GM23248 (cell line): Measurements from ENCODE around the gene PET100. TPM values are rescaled to one million over a fixed set of nuclear protein-coding genes. Genes with fewer than 3 reads are reported as not detected.

Experiments
- DNase-seq: peaks from one replicate; pipeline ENCODE4 v3.0.0-alpha.2; 2015
- H2AFZ ChIP-seq: fragments of 200-600 bp; sonication (generic); 2 replicates; pipeline ENCODE4 v1.6.1; 2016; ENCODE audit warnings: antibody characterized with exemption
- H3F3A ChIP-seq: fragments of 200-600 bp; sonication (generic); 2 replicates; pipeline ENCODE4 v1.6.1; 2016; ENCODE audit warnings: mild to moderate bottlenecking, antibody characterized with exemption, mixed run types; ENCODE audit not compliant: insufficient read depth
- H3K27ac ChIP-seq: fragments of 200-600 bp; sonication (generic); 2 replicates; pipeline ENCODE4 v1.5.1; 2016; ENCODE audit warnings: mild to moderate bottlenecking
- H3K27me3 ChIP-seq: fragments of 200-600 bp; sonication (generic); replicated peaks from 2 replicates; pipeline ENCODE4 v1.6.1; 2016; ENCODE audit warnings: mild to moderate bottlenecking; ENCODE audit not compliant: insufficient read depth
- H3K36me3 ChIP-seq: fragments of 200-600 bp; sonication (generic); 2 replicates; pipeline ENCODE4 v1.6.1; 2016; ENCODE audit warnings: low read depth, mild to moderate bottlenecking
- H3K4me1 ChIP-seq: fragments of 200-600 bp; sonication (generic); 2 replicates; pipeline ENCODE4 v1.6.1; 2016; ENCODE audit warnings: mild to moderate bottlenecking; ENCODE audit not compliant: insufficient read depth
- H3K4me2 ChIP-seq: fragments of 200-600 bp; sonication (generic); one replicate; pipeline ENCODE4 v1.6.1; 2016; ENCODE audit warnings: mild to moderate bottlenecking; ENCODE audit not compliant: unreplicated experiment
- H3K4me3 ChIP-seq: fragments of 200-600 bp; sonication (generic); 2 replicates; pipeline ENCODE4 v1.5.1; 2016; ENCODE audit warnings: mild to moderate bottlenecking
- H3K79me2 ChIP-seq: fragments of 200-600 bp; sonication (generic); 2 replicates; pipeline ENCODE4 v1.6.1; 2016; ENCODE audit warnings: mild to moderate bottlenecking; ENCODE audit not compliant: insufficient read depth
- H3K9ac ChIP-seq: fragments of 200-600 bp; sonication (generic); 2 replicates; pipeline ENCODE4 v1.6.1; 2016; ENCODE audit warnings: mild to moderate bottlenecking
- H3K9me2 ChIP-seq: fragments of 200-600 bp; sonication (generic); 2 replicates; pipeline ENCODE4 v1.6.1; 2016; ENCODE audit warnings: mixed run types, mild to moderate bottlenecking, moderate library complexity; ENCODE audit not compliant: insufficient read depth
- H3K9me3 ChIP-seq: fragments of 200-600 bp; sonication (generic); one replicate; pipeline ENCODE4 v1.6.1; 2017; ENCODE audit warnings: low read depth
- H4K20me1 ChIP-seq: fragments of 200-600 bp; sonication (generic); 2 replicates; pipeline ENCODE4 v1.6.0; 2016; ENCODE audit not compliant: insufficient read depth
- EZH2 ChIP-seq: fragments of 200-600 bp; sonication (generic); IDR thresholded peaks from 2 replicates; pipeline ENCODE4 v1.6.1; 2018; ENCODE audit warnings: antibody characterized with exemption, mild to moderate bottlenecking; ENCODE audit not compliant: insufficient read depth, poor library complexity, severe bottlenecking
- EZH2phosphoT487 ChIP-seq: fragments of 200-600 bp; sonication (generic); IDR thresholded peaks from 2 replicates; pipeline ENCODE4 v1.6.1; 2018; ENCODE audit warnings: antibody characterized with exemption, moderate library complexity, mild to moderate bottlenecking, low read depth; ENCODE audit not compliant: insufficient read depth
- WGBS, 2 experiments: methylation state at CpG; one replicate each; pipeline ENCODE4 v1.1.6; 2015 to 2017; ENCODE audit warnings: low lambda C conversion rate in 2 of 2, low coverage in 1 of 2; ENCODE audit errors: missing lambda C conversion rate in 2 of 2; 5-methylcytosine and 5-hydroxymethylcytosine counted together
- in situ Hi-C: fragments of 300-500 bp; cut with MboI; formaldehyde crosslinking; loops from 2 replicates; pipeline ENCODE4 v1.15.0; 2020
- polyA plus RNA-seq: library from polyadenylated mRNA; unstranded; fragments of >200 nt; fragmentation: Nextera tagmentation; extraction: Ambion mirVana; gene quantifications from 2 replicates; pipeline ENCODE4 v1.2.1, GENCODE V29; 2016
- total RNA-seq: library from RNA; depleted of rRNA; stranded (reverse); fragments of >200 nt; shearing (Covaris generic); gene quantifications from 2 replicates; pipeline ENCODE4 v1.2.3, GENCODE V29; 2014

Gene PET100
- total and polyA plus RNA-seq, 2 experiments from 2014 or later, result 13.5 to 199 TPM

DNA sequence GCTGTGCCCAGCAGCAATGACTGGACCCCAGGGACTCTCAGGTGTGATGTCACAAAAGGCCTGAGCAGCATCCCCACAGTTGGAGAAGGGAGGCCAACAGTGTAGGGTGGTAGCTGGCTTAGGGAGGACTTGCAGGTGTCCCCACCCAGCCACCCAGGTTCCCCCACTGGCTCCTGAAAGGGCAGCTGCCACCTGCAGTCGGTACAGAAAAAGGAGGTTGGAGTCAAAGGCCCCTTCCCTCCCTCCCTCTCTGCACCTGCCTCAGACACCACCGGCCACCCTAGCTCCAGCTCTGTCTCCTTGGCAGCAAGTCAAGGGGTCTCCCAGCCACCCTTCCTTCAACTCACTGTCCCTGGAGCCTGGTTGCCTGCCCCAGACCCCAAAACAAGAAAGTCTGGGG lies 4.1 kb downstream of the PET100 start, which contains the start of gene PCP2:
TSS of gene PCP2 (minus strand) at position 22 of the 400 bp plus-strand sequence. CDS start 262 bp downstream, outside the sequence.
- no peaks in the 10 kb centered on the region for H3K9me2 ChIP-seq

GRCh38 chr19:7635670-7636069 lies 6.1 kb downstream of the PET100 start:
- DNase-seq, result no peak

More for the DNA sequence above, 4.1 kb downstream of the PET100 start, which contains the start of gene PCP2:
- WGBS, 2 experiments, result 20 to 25% methylated on average over 2 of the region's 2 CpGs
- no peaks in the 10 kb centered on the region for H4K20me1 ChIP-seq
- 0 out of 2 replicates have a peak, but pooled peaks cover 7% of the 10 kb centered on the region for H3K27me3 ChIP-seq
- peaks cover 31% of the 10 kb centered on the region for H3K79me2 ChIP-seq
- no peak for DNase-seq
- no peaks in the 10 kb centered on the region for H3K36me3 ChIP-seq
- in situ Hi-C loops, result no loop called here
- H3F3A ChIP-seq, result no peaks in the 10 kb centered on the region
- no peak within 1 kb of the TSS for H2AFZ ChIP-seq
- no peak within 1 kb of the TSS for H3K9ac ChIP-seq
- no peak for TF ChIP-seq EZH2
- no peak for TF ChIP-seq EZH2phosphoT487
- no peak within 1 kb of the TSS for H3K4me3 ChIP-seq
- no peak within 1 kb of the TSS for H3K27ac ChIP-seq
- H3K4me2 ChIP-seq, result no peak within 1 kb of the TSS
- H3K4me1 ChIP-seq, result peaks cover 7% of the 10 kb centered on the region; the same call in 1 of the 2 replicates
- H3K9me3 ChIP-seq, result no peaks in the 10 kb centered on the region

GRCh38 chr19:7636317-7636690 lies 6.7 kb downstream of the PET100 start:
- Histone ChIP-seq H3K36me3 (no peaks in the 10 kb centered on the region), H3F3A (no peaks in the 10 kb centered on the region), H3K4me3 (no peak overlapping the region), H3K9ac (no peak overlapping the region), H3K79me2 (peaks cover 7% of the 10 kb centered on the region), H3K27ac (no peak overlapping the region), H3K4me2 (no peak overlapping the region), H3K4me1 (no peaks in the 10 kb centered on the region), H2AFZ (no peak overlapping the region), H3K9me3 (no peaks in the 10 kb centered on the region), H4K20me1 (no peaks in the 10 kb centered on the region), H3K9me2 (no peaks in the 10 kb centered on the region), H3K27me3 (0 out of 2 replicates have a peak, but pooled peaks cover 7% of the 10 kb centered on the region)
- no peak for TF ChIP-seq EZH2
- no peak for TF ChIP-seq EZH2phosphoT487
- in situ Hi-C loops, result no loop called here
- 59 to 70% methylated on average over 16 of the region's 16 CpGs for WGBS, 2 experiments
- DNase-seq, result no peak

More at GRCh38 chr19:7635670-7636069, 6.1 kb downstream of the PET100 start:
- Histone ChIP-seq H3K79me2 (peaks cover 13% of the 10 kb centered on the region), H3K9me3 (no peaks in the 10 kb centered on the region), H3K4me1 (peaks cover 4% of the 10 kb centered on the region; the same call in 1 of the 2 replicates), H3K4me2 (no peak overlapping the region), H3K9me2 (no peaks in the 10 kb centered on the region), H3K36me3 (no peaks in the 10 kb centered on the region), H3K27ac (no peak overlapping the region), H3K4me3 (no peak overlapping the region), H3K9ac (no peak overlapping the region), H3F3A (no peaks in the 10 kb centered on the region), H4K20me1 (no peaks in the 10 kb centered on the region), H2AFZ (no peak overlapping the region), H3K27me3 (0 out of 2 replicates have a peak, but pooled peaks cover 7% of the 10 kb centered on the region)
- TF ChIP-seq EZH2phosphoT487 (no peak), EZH2 (no peak)
- in situ Hi-C loops, result no loop called here
- 51 to 59% methylated on average over 6 of the region's 6 CpGs for WGBS, 2 experiments

DNA sequence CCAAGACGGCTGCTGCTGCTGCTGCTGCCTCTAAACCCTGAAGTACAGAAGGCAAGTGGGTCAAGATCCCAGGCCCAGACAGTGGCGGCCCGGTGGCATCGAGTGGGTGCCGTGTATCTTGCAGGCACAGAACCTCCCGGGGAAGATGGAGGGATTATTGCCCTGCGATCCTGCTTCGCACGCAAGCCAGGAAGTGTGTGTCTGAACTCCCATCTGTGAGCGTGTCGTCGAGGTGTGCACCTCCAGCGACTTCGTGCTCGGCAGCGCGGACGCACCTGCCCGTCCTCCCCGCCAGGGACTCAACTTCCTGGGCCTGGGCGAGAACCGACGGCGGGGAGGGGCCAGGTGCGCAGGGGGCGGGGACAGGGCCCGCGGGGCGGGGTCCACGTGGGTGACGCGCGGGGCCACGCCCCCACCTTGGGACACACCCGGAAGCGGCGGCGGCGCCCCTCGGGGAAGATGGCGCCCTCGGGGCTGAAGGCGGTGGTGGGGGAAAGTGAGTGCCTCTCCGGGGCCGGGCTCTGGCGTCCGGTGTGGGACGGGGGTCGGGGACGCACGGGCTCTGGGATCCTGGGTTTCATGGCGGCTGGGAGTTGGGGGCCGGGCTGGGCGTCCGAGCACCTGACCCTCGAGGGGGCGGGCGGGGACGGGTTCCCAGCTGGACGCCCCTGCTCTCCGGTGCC lies 7.2 kb downstream of the PET100 start, which contains the start of gene STXBP2:
TSS of gene STXBP2 (plus strand) at position 420 of the 683 bp plus-strand sequence. CDS start at position 460, 40 bp downstream.
- H3K36me3 ChIP-seq, result no peaks in the 10 kb centered on the region
- peaks cover 1% of the 10 kb centered on the region; the same call in 1 of the 2 replicates for H3K79me2 ChIP-seq
- no peak within 1 kb of the TSS for H2AFZ ChIP-seq
- no peaks in the 10 kb centered on the region for H3F3A ChIP-seq
- in situ Hi-C loops, result no loop called here
- H4K20me1 ChIP-seq, result no peaks in the 10 kb centered on the region
- no peaks in the 10 kb centered on the region for H3K9me2 ChIP-seq
- TF ChIP-seq EZH2phosphoT487, result no peak
- TF ChIP-seq EZH2, result no peak
- H3K4me1 ChIP-seq, result no peaks in the 10 kb centered on the region
- 15 to 24% methylated on average over 24 to 55 of the region's 61 CpGs for WGBS, 2 experiments
- H3K9ac ChIP-seq, result no peak within 1 kb of the TSS
- DNase-seq, result peak; percentile 25
- no peaks in the 10 kb centered on the region for H3K9me3 ChIP-seq
- H3K4me3 ChIP-seq, result no peak within 1 kb of the TSS
- H3K27ac ChIP-seq, result no peak within 1 kb of the TSS
- no peak within 1 kb of the TSS for H3K4me2 ChIP-seq
- H3K27me3 ChIP-seq, result 0 out of 2 replicates have a peak, but pooled peaks cover 7% of the 10 kb centered on the region
